H1 (cell line): Measurements from ENCODE around the gene LSM4. TPM values are rescaled to one million over a fixed set of nuclear protein-coding genes. Genes with fewer than 3 reads are reported as not detected.

Experiments used
- CTCF ChIA-PET: fragments of 300-600 bp; sonication (Branson Sonifier 250); formaldehyde crosslinking; loops from one replicate; lab custom pipeline; 2021; ENCODE audit not compliant: partially characterized antibody; lab: Charles Lee
- POLR2A ChIA-PET: fragments of 300-600 bp; sonication (Branson Sonifier 250); formaldehyde crosslinking; loops from one replicate; lab custom pipeline; 2021; ENCODE audit warnings: inconsistent platforms; ENCODE audit not compliant: partially characterized antibody; lab: Charles Lee
- DNase-seq, 2 experiments: peaks; one replicate each; pipeline versions ENCODE4 v3.0.0 to v3.0.0-alpha.2; 2010 to 2022; ENCODE audit warnings: low spot score in 2 of 2, low read depth in 1 of 2, mixed read lengths in 1 of 2
- FAIRE-seq: peaks from 2 replicates; lab custom pipeline; 2011; peaks lifted over from hg19 to GRCh38; lab: Jason Lieb, UNC
- H2AFZ ChIP-seq: 2 replicates; pipeline ENCODE4 v1.8.1; 2012; ENCODE audit warnings: low read length, inconsistent platforms
- H2AK5ac ChIP-seq: 2 replicates; pipeline ENCODE4 v1.6.1; 2013; ENCODE audit warnings: low read depth, low read length
- H2BK120ac ChIP-seq: replicated peaks from 2 replicates; pipeline ENCODE3; 2013; ENCODE audit warnings: low read depth, low read length, inconsistent platforms
- H2BK12ac ChIP-seq: 2 replicates; pipeline ENCODE4 v1.6.1; 2013; ENCODE audit warnings: low read depth, low read length
- H2BK15ac ChIP-seq: 2 replicates; pipeline ENCODE4 v1.6.1; 2013; ENCODE audit warnings: low read length
- H2BK20ac ChIP-seq: 2 replicates; pipeline ENCODE4 v1.6.1; 2013; ENCODE audit warnings: low read length
- H2BK5ac ChIP-seq: 2 replicates; pipeline ENCODE4 v1.6.1; 2013; ENCODE audit warnings: low read depth, low read length
- H3K14ac ChIP-seq: 2 replicates; pipeline ENCODE4 v1.6.1; 2013; ENCODE audit warnings: inconsistent platforms; ENCODE audit not compliant: insufficient read length
- H3K18ac ChIP-seq: 2 replicates; pipeline ENCODE4 v1.6.1; 2013; ENCODE audit warnings: low read length; ENCODE audit errors: extremely low read depth
- H3K23ac ChIP-seq: 2 replicates; pipeline ENCODE4 v1.6.1; 2013; ENCODE audit warnings: inconsistent platforms; ENCODE audit not compliant: insufficient read length
- H3K23me2 ChIP-seq: 2 replicates; pipeline ENCODE4 v1.6.1; 2013; ENCODE audit warnings: low read depth, low read length
- H3K27ac ChIP-seq: 2 replicates; pipeline ENCODE4 v1.6.1; 2011; ENCODE audit warnings: low read depth, low read length, inconsistent platforms
- H3K27me3 ChIP-seq, 4 experiments: replicated peaks in 1 of 4; 1 replicate in 1 of 4; 2 replicates in 3 of 4; pipeline versions ENCODE4 v1.6.1 to v1.8.1; 2011 to 2013; ENCODE audit warnings: low read length in 3 of 4, mild to moderate bottlenecking in 3 of 4, inconsistent platforms in 2 of 4, mixed read lengths in 2 of 4, moderate library complexity in 1 of 4; ENCODE audit not compliant: control insufficient read depth in 3 of 4, insufficient read depth in 3 of 4; ENCODE audit errors: extremely low read depth in 1 of 4
- H3K36me3 ChIP-seq, 4 experiments: 2 replicates each; pipeline versions ENCODE4 v1.6.1 to v1.8.1; 2011 to 2013; ENCODE audit warnings: mild to moderate bottlenecking in 4 of 4, low read length in 3 of 4, moderate library complexity in 2 of 4, control low read depth in 1 of 4, inconsistent platforms in 1 of 4; ENCODE audit not compliant: insufficient read depth in 4 of 4, control insufficient read depth in 2 of 4
- H3K4ac ChIP-seq: replicated peaks from 2 replicates; pipeline ENCODE3; 2013; ENCODE audit warnings: low read length, low read depth, mixed read lengths, inconsistent platforms; ENCODE audit not compliant: insufficient read length
- H3K4me1 ChIP-seq, 4 experiments: replicated peaks in 1 of 4; 1 replicate in 1 of 4; 2 replicates in 3 of 4; pipeline versions ENCODE4 v1.6.1 to v1.8.1; 2011 to 2013; ENCODE audit warnings: low read length in 3 of 4, inconsistent platforms in 2 of 4, mixed read lengths in 1 of 4; ENCODE audit not compliant: insufficient read depth in 4 of 4, control insufficient read depth in 3 of 4
- H3K4me2 ChIP-seq, 2 experiments: 2 replicates each; pipeline versions ENCODE4 v1.6.1 to v1.8.1; 2011 to 2013; ENCODE audit warnings: low read depth in 2 of 2, low read length in 2 of 2, control low read depth in 1 of 2, inconsistent platforms in 1 of 2, mild to moderate bottlenecking in 1 of 2; ENCODE audit not compliant: insufficient read depth in 1 of 2
- H3K4me3 ChIP-seq, 4 experiments: fragments of 200-600, 300-600 bp in 1 of 4; sonication (generic), shearing (Covaris generic), sonication (Bioruptor Twin) in 1 of 4; 2 replicates each; pipeline versions ENCODE4 v1.5.1 to v1.8.1; 2011 to 2016; ENCODE audit warnings: low read length in 4 of 4, low read depth in 3 of 4, control low read depth in 2 of 4, inconsistent platforms in 2 of 4, mild to moderate bottlenecking in 2 of 4, mixed read lengths in 1 of 4, moderate library complexity in 1 of 4; ENCODE audit not compliant: insufficient read depth in 2 of 4; ENCODE audit errors: extremely low read depth in 1 of 4
- H3K56ac ChIP-seq: replicated peaks from 2 replicates; pipeline ENCODE3; 2013; ENCODE audit warnings: low read depth, mild to moderate bottlenecking, mixed read lengths, low read length, inconsistent platforms; ENCODE audit not compliant: insufficient read length
- H3K79me1 ChIP-seq: 2 replicates; pipeline ENCODE4 v1.6.1; 2013; ENCODE audit warnings: low read depth, low read length, control low read depth
- H3K79me2 ChIP-seq, 2 experiments: 2 replicates each; pipeline versions ENCODE4 v1.6.1 to v1.8.1; 2012 to 2013; ENCODE audit warnings: low read length in 2 of 2, mild to moderate bottlenecking in 2 of 2, inconsistent platforms in 1 of 2; ENCODE audit not compliant: insufficient read depth in 2 of 2, control insufficient read depth in 1 of 2
- H3K9ac ChIP-seq, 4 experiments: replicated peaks in 1 of 4; 1 replicate in 1 of 4; 2 replicates in 3 of 4; pipeline versions ENCODE4 v1.6.1 to v1.8.1; 2011 to 2013; ENCODE audit warnings: low read depth in 3 of 4, low read length in 3 of 4, control low read depth in 2 of 4, mild to moderate bottlenecking in 2 of 4, moderate library complexity in 2 of 4, inconsistent platforms in 1 of 4; ENCODE audit errors: extremely low read depth in 1 of 4
- H3K9me3 ChIP-seq, 2 experiments: 2 replicates each; pipeline versions ENCODE4 v1.6.1 to v1.8.1; 2012 to 2013; ENCODE audit warnings: mild to moderate bottlenecking in 2 of 2, moderate library complexity in 2 of 2, control low read depth in 1 of 2, inconsistent platforms in 1 of 2, low read depth in 1 of 2, low read length in 1 of 2, mixed read lengths in 1 of 2; ENCODE audit not compliant: insufficient read depth in 2 of 2
- H4K20me1 ChIP-seq, 2 experiments: replicated peaks in 1 of 2; 2 replicates each; pipeline versions ENCODE3 to v1.8.1; 2011 to 2013; ENCODE audit warnings: inconsistent platforms in 2 of 2, low read length in 2 of 2, mild to moderate bottlenecking in 1 of 2; ENCODE audit not compliant: insufficient read depth in 2 of 2, control insufficient read depth in 1 of 2
- H4K5ac ChIP-seq: 2 replicates; pipeline ENCODE4 v1.6.1; 2013; ENCODE audit warnings: low read length, low read depth, mixed read lengths, inconsistent platforms; ENCODE audit not compliant: insufficient read length
- H4K8ac ChIP-seq: 2 replicates; pipeline ENCODE4 v1.8.0; 2013; ENCODE audit warnings: mild to moderate bottlenecking, moderate library complexity, low read length, inconsistent platforms; ENCODE audit not compliant: insufficient read depth; ENCODE audit errors: extremely low read depth
- H4K91ac ChIP-seq: replicated peaks from 2 replicates; pipeline ENCODE3; 2013; ENCODE audit warnings: low read length, mixed read lengths, inconsistent platforms; ENCODE audit not compliant: insufficient read length
- CREB1 ChIP-seq: IDR thresholded peaks from 2 replicates; pipeline ENCODE4 v1.6.1; 2012; ENCODE audit warnings: inconsistent platforms
- EZH2 ChIP-seq: fragments of 200-600 bp; sonication (generic); IDR thresholded peaks from 2 replicates; pipeline ENCODE4 v1.7.1; 2012; ENCODE audit warnings: low read depth, mild to moderate bottlenecking, moderate library complexity, low read length, inconsistent platforms; ENCODE audit not compliant: severe bottlenecking
- KDM4A ChIP-seq: IDR thresholded peaks from one replicate; pipeline ENCODE4 v1.7.1; 2012; ENCODE audit warnings: low read depth, mild to moderate bottlenecking, moderate library complexity, low read length, inconsistent platforms; ENCODE audit not compliant: severe bottlenecking
- NRF1 ChIP-seq: IDR thresholded peaks from 2 replicates; pipeline ENCODE4 v1.6.1; 2011; ENCODE audit warnings: mild to moderate bottlenecking, low read depth, low read length, improper control_type of control experiment
- PHF8 ChIP-seq: fragments of 200-600 bp; sonication (generic); conservative IDR thresholded peaks from 2 replicates; pipeline ENCODE4 v1.7.1; 2012; ENCODE audit warnings: low read depth, mild to moderate bottlenecking, inconsistent platforms, low read length, moderate library complexity
- SP2 ChIP-seq: IDR thresholded peaks from 2 replicates; pipeline ENCODE4 v1.6.1; 2012; ENCODE audit warnings: mild to moderate bottlenecking, low read length, inconsistent platforms
- TAF1 ChIP-seq: IDR thresholded peaks from 2 replicates; pipeline ENCODE4 v1.6.1; 2011; ENCODE audit warnings: mild to moderate bottlenecking, low read depth, low read length
- TAF7 ChIP-seq: optimal IDR thresholded peaks from 2 replicates; pipeline ENCODE3; 2011; ENCODE audit warnings: low read depth, mild to moderate bottlenecking, inconsistent platforms, low read length, moderate library complexity, borderline replicate concordance
- TCF12 ChIP-seq: IDR thresholded peaks from 2 replicates; pipeline ENCODE4 v1.6.1; 2011; ENCODE audit warnings: low read depth, mild to moderate bottlenecking, low read length
- YY1 ChIP-seq: IDR thresholded peaks from 2 replicates; pipeline ENCODE4 v1.6.1; 2011; ENCODE audit warnings: low read depth, mild to moderate bottlenecking, low read length
- ZNF274 ChIP-seq: IDR thresholded peaks from 2 replicates; pipeline ENCODE4 v1.7.0; 2012; ENCODE audit warnings: low read length, borderline replicate concordance; ENCODE audit errors: extremely low read depth
- WGBS, 2 experiments: shearing (Covaris generic) in 1 of 2; methylation state at CpG; one replicate each; pipeline versions ENCODE4 v1.1.6 to v1.1.7; 2013 to 2015; ENCODE audit warnings: low lambda C conversion rate in 2 of 2, mixed read lengths in 2 of 2, inconsistent platforms in 1 of 2, low coverage in 1 of 2, missing lambda C conversion rate in 1 of 2; ENCODE audit not compliant: insufficient replicate concordance in 2 of 2, insufficient coverage in 1 of 2, insufficient read length in 1 of 2; ENCODE audit errors: extremely low coverage in 1 of 2, missing lambda C conversion rate in 1 of 2; 5-methylcytosine and 5-hydroxymethylcytosine counted together
- polyA plus RNA-seq, 7 experiments: library from polyadenylated mRNA; depleted of rRNA in 3 of 7; stranded (reverse) in 5 of 7; unstranded in 2 of 7; fragments of >200 nt in 5 of 7; fragments of 200-250 nt in 2 of 7; gene quantifications; 1 replicate in 5 of 7; 2 replicates in 1 of 7; 4 replicates in 1 of 7; pipeline versions ENCODE4 v1.2.1 to v1.2.3, GENCODE V29; 2011 to 2013; ENCODE audit warnings: missing spikeins in 2 of 7, mixed read lengths in 2 of 7
- total RNA-seq: library from RNA; stranded (reverse); fragmentation: NEBNext Ultra II Directional; extraction: Animal tissue kit (Norgen Biotek cat#: 25700); gene quantifications from 2 replicates; pipeline ENCODE4 v1.2.1, GENCODE V29; 2021

Gene LSM4
- total and polyA plus RNA-seq, 2 of the 8 experiments (the other 6 are each of a cell fraction or from before 2014, with no cell fraction given), result 302 to 319 TPM

DNA sequence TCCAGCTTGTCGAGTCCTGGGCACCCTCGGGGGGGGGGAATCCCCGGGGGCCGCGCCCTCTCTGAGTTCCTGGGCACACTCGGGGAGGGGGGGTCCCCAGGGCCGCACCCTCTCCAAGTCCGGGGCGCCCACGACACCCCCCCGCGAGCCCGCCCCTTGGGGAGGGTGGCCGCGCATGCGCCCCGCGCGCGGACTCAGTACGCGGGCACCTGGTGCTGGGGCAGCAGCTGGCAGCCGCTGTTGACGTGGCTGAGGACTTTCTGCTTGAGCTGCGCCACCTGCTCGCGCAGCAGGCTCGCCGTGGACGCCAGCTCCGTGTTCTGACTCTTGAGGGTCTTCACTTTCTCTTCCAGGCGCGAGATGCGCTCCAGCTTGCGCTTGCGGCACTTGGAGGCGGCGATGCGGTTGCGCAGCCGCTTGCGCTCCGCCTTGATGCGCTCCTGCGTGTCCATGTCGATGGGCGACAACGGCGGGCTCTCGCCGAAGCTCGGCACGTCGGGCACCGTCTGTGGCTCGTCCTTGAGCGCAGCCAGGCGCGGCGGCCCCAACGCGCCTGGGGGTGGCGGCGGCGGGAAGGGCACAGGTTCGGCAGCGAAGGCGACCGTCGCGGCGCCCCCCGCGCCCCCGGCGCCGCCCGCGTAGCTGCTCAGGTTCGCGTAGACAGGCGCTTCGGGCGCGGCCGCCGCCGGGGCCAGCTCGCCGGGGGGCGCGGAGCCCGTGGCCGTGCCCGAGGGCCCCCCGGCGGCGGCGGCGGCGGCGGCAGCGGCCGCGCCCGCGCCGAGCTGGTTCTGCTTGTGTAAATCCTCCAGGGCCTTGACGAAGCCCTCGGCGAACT is 42.4 kb downstream of the LSM4 start:
- Histone ChIP-seq H3K79me1 (peaks cover 16% of the 10 kb centered on the region; the same call in 1 of the 2 replicates), H3K4ac (peak overlapping the region; percentile 89), H3K18ac (peak overlapping the region; percentile 93), H3K79me2 (peaks cover 0 to 28% of the 10 kb centered on the region in 2 experiments; a peak in 3 of 4 replicates), H3K23me2 (peaks cover 10% of the 10 kb centered on the region; the same call in 1 of the 2 replicates), H2BK15ac (no peak overlapping the region), H3K36me3 (peaks cover 0 to 5% (median 3%) of the 10 kb centered on the region in 4 experiments; a peak in 3 of 8 replicates), H2BK12ac (peak overlapping the region; percentile 80; the same call in 1 of the 2 replicates), H2AK5ac (0 out of 2 replicates have a peak overlapping the region, but pooled peaks have one; percentile 88), H3K14ac (no peak overlapping the region), H3K27me3 (no peaks in the 10 kb centered on the region), H4K5ac (peak overlapping the region; percentile 44), H2BK5ac (peak overlapping the region; percentile 90), H3K4me3 (peak overlapping the region; percentile 88 to 99 (median 92)), H3K4me2 (peak overlapping the region; percentile 44 to 76), H2BK120ac (no peak overlapping the region), H2BK20ac (no peak overlapping the region), H4K8ac (peak overlapping the region; percentile 95), H4K20me1 (peaks cover 9 to 18% of the 10 kb centered on the region in 2 experiments), H3K9ac (peak overlapping the region; percentile 95 to 99 (median 96)), H3K56ac (peak overlapping the region; percentile 64), H4K91ac (peak overlapping the region; percentile 17), H3K23ac (no peak overlapping the region), H3K4me1 (peaks cover 4 to 14% (median 8%) of the 10 kb centered on the region in 4 experiments; a peak in 5 of 7 replicates), H3K9me3 (no peaks in the 10 kb centered on the region), H2AFZ (no peak overlapping the region), H3K27ac (peak overlapping the region; percentile 84)
- 1% methylated on average over 89 of the region's 111 CpGs; no CpG with 5 or more reads in 1 of the 2 experiments for WGBS, 2 experiments
- peak in 1 of 2 experiments; percentile 76 for DNase-seq
- ChIA-PET CTCF (interaction anchor here (0.8 to 13.6 kb wide), 27 partner anchors 9 to 518 kb away, joined by 3 to 242 read pairs (median 12); partner anchors contain the start of genes LSM4 and SSBP4), POLR2A (interaction anchor here (0.6 to 10.3 kb wide), 52 partner anchors 8 to 330 kb away, joined by 3 to 237 read pairs (median 9); partner anchors contain the start of genes GDF15, IQCN, LRRC25 and LSM4)
- no peak for FAIRE-seq
- TF ChIP-seq YY1 (no peak), CREB1 (0 out of 2 replicates have a peak, but pooled peaks have one; percentile 13), KDM4A (peak; percentile 24), EZH2 (no peak), NRF1 (peak; percentile 43), TAF1 (peak; percentile 25; the same call in 1 of the 2 replicates), TCF12 (no peak), PHF8 (no peak), TAF7 (peak; percentile 91), SP2 (no peak), ZNF274 (no peak)
